ENCODE data around the gene ELMO1.
A peak's percentile ranks its signal among the peaks of the same experiment; 100 is the strongest.

The ELMO1 gene

DNA sequence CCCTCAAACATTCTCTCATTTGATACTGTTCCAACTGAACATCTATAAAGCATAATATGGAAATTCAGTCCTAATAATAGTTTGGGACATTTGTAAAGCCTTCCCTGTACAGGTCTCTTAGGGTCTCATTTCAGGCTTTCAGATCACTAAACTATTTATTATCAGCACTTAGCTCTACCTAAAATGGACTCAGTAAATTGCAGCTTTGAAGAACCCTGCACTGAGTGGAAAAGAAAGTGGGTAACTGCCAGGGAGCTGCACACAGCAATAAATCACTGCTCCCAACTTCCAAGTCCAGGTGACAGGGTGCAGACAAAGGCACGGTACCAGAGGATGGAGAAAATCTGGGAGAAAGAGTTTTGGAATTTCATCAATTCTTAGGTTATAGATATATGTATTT is 559.5 kb downstream of the ELMO1 start:
- DNase-seq: no peak

DNA sequence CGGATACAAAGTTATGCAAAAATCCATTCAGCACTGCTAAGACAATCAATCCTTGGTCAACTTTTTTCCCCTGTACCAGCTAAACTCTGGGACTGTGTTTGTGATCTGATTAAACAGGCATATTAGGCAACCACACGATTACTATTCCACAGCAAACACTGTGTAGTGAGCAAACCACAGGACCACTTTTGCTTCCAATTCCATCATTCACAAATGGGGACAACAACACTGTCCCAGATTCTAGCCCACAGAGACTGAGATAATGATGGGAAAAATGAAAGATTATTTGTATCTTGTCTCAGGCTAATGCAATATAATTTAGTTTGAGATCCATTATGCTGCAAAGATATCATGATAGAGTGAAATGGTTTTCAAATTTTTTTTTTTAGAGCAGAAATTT is 560.7 kb downstream of the ELMO1 start:
- DNase-seq: no peak

DNA sequence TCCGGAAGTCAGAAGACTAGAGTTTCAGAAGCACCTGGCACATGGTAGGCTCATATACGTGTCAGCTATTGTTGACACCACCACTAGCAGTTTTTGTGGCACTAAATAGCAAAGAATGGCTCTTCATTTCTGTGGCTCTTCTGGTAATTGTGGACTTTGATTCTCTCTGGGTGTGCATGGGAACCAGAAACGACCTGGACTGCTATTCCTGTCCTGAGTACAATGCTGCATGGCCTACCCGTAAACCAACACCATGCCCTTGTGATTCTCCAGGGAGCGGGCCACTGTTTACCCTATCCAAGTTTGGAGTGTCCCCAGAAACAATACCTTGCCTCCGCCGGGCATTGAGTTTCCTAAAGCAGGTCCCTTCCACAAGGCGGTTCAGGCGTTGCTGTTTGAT is 561.4 kb downstream of the ELMO1 start:
- no peak for DNase-seq

DNA sequence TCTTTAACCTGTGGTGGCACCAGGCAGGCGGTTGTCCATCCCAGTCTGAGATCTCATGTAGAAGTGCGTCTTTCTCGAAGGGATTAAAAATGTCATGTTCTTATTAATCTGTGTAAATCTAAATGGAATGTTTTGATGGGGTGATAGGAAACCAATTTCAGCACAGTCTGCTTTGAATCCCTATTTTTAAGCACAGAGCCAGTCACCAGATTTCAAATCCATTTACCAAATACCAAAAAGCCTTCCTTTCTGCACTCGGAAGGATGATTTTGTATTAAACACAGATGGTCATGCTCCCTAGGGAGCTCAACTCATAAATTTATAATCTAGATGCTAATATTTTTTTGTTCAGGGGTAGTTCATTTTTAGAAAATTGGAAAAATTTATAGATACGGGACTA is 563.8 kb downstream of the ELMO1 start:
- no peak for DNase-seq

DNA sequence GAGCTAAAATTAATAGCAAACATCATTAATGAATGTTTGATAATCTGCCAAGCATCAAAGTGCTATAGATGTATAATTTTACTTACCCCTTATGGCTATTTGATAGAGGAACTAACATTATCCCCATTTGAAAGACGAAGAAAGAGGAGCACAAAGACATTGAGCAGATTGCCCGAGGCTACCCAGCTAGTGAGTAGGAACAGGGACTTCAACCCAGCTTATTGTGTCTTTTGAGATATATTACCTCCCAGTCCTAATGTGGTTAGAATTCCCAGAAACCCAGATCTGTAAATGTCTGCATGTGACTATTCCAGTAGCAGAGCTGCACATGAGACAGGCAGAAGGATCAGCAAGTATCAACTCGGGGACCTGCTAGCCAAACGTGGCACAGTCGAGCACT is 564.3 kb downstream of the ELMO1 start:
- DNase-seq: no peak

DNA sequence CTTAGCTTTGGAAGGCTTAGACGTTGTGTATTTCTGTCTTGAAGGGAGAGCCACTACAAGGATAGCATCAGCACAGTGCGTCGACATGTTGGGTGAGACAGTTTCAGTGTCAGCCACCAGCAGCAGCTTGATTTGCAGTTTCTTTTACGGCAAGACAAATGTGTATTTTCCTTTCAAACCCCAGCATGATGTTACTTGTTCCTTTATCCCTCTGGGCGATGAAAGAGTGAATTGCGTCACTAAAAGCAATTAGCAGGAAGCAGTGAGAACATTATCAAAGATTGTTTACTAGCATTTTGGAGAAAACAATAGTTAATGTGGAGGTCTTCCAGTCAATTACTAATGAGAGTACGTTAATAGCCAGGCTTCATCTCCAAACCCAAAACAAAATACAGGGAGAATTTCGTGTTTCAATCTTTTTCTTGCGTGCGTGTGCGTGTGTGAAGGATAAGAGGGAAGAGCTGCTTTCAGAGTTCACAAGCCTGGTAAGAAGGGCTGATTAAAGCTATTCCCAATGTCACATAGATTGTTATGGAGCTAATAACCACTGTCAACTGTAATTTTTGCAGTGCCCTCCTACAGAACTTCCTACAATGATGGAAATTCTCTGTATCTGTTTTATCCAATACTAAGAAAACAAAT is 567.3 kb downstream of the ELMO1 start:
- DNase-seq: no peak

DNA sequence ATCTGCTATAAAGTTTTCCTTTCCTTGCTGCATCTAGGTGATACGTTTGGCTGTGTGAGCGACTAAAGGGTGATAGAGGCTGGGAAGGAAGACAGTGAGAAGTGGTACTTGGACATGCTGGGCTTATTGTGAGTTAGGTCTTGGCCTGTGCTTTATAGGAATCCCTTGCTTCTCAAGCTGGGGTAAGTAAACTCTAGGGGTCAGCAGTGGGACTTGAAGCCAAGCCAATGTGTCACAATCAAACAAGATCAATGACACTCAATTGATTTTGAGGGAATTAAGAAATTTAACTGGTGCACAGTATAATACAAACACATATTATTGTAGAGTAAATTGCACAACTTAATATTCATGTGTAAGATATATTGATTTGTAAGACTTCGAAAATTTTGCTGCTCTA is 568.6 kb downstream of the ELMO1 start:
- no peak for DNase-seq

DNA sequence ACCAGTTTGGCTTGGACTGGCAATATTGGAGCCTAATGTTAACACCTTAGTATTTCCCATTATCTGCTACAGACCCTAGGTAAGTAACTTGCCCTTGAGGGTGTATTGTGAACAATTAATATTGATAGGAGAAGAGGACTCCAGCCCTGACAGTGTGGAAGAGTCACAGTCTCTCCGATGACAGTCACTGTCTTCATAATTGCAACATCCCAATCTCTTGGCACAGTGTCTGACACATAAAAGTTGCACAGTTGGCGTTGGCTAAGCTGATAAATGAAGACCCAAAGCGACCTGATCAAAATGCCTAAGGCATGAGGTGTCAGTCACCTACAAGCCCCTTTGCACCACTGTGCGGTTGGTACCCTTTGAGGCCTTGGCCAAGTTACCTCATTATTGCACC is 569.6 kb downstream of the ELMO1 start:
- DNase-seq: no peak

DNA sequence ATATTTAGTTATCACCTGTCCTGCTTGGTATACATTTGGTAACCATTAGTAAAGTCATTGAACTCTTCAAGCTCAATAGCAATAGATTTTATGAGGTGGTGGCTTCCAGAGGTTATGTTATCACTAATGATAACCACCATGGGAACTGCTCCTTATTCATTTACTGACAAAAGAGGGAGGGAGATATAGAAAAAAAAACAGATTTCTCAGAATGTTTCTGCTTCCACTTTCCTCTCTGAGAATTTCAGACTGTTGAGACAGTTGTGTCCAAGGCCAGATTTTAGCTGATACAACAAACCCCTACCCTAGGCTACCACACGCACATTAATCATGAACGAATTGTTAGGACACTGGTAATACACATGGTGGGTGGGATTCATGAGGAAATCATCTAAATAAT is 570.4 kb downstream of the ELMO1 start:
- no peak for DNase-seq

DNA sequence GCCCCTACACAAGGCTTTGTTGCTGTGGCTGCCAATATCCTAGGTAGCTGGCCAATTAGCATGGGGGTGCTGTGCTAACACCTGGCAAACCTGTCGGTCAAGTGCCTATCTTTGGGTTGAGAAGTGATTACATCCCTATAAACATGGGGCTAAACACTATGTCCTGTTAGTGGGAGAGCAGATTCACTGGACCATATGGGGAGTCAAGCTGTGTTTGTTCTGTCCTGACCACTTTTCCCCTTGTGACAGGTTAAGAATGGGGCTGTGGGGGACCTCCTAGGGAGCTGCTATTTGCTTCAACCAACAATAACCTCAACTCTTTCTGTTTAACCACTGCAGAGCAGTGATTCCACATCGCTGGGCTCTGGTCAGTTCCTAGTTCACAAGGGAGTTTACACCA is 572.9 kb downstream of the ELMO1 start:
- DNase-seq: peak; percentile 85

DNA sequence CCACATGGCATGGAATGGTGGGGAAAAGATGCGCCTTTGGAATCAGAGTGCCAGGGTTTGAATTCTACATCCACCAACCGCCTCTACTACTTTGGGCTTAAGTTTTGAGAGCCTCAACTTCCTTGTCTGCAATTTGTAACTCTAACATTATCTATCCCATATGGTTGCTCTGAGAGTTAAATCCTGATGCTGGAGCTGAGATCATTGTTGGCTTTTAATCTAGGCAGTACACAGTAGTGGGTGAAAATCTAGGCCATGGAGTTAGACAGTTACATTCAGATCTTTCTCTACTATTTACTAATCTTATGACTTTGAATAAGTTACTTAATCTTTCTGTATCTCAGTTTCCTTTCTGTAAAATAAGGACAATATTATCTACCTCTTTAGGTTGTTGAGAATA is 574.6 kb downstream of the ELMO1 start:
- no peak for DNase-seq

DNA sequence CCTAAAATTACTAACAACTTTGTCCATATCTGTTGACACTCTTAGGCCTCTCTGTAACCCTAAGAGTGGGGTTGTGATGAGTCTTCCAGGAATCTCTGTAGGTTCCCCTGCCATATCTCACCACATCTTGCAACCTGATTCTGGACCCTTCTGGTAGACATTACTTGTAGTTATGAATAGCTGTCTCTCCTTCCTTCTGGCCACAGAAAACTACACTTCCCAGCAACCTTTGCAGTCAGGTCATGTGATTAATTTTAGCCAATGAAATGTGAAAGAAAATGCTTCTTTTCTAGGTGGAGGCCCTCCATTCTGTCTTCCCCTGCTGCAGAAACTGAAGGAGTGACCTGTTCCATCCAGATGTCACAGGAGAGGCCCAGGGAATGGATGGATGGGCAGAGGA is 576.8 kb downstream of the ELMO1 start:
- DNase-seq: no peak

DNA sequence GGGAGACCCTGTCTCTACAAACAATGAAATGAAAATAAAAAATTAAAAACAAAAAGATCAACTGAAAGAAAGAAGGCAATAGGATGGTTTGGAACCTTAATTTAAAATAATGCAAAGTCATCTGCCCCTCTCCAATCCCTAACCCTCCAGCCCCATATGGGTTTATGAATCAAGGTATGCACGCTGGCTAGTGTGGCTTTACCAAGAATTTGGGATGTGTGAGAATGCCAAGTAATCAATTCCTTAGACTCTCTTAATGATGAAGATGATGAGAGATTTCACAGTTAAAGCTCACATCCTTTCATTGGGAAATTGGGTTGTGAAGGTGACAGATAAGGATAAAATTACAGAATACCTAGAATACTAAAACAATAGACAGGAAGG is 577.3 kb downstream of the ELMO1 start:
- DNase-seq: no peak

DNA sequence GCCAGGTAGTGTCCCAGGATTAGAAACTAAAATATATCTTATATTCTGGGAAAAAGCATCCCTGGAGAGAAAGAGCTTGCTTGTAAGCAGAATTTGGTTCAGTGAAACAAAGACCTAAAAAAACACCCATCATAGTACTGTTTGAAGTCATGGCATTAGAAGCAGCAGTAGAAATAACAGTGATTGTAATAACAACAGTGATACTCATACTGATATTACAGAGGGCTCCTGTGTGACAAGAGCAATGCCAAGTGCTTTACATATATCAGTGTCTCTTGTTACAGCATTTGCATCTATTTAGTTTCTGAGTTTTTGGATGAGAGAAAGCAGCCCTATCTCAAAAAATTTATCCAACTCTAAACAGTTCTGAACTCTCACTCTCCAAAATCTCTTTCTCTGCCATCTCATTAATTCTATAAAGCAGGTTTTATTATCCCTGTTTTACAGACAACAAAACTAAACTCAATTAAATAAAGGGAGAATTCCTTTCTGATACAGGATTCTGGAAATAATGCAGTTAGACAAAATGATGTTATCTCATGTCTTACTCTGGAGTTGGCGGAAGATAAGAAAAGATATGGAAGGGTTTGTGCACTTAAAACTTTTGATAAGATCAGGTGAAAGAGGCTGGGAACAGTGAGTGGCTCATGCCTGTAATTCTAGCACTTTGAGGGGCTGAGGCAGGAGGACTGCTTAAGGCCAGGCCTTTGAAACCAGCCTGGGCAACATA is 577.9 kb downstream of the ELMO1 start:
- DNase-seq: no peak

DNA sequence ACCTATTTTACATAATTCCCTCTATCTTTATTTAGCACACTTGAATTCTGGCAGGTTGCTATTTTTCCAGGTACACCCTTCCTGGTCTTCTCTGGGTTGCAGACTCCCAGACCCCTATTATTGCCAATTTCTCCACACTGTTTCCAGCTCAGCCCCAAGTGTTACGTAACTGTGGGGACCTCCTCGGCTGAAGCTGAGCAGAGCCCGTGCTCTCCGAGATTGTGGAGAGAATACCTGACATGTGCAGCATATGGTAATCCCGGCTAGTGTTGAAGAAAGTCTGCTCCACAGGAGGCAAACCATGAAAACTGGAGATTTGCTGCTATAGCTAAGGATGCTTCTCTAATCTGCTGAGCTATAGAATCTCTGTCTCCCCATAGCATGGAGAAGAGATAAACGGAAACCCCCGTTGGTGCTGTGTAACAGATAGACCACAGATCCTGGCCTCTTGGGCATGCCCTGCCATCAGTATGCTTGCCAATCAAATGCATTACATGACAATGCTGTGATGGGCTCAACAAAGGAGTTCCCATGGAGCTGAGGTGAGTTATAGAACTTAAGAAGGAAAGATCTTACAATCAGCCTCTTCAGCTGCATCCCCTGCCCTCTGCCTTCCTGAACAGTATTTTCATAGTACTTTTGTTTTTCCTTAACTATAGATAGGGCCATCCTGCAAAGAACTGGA is 579.8 kb downstream of the ELMO1 start:
- no peak for DNase-seq

DNA sequence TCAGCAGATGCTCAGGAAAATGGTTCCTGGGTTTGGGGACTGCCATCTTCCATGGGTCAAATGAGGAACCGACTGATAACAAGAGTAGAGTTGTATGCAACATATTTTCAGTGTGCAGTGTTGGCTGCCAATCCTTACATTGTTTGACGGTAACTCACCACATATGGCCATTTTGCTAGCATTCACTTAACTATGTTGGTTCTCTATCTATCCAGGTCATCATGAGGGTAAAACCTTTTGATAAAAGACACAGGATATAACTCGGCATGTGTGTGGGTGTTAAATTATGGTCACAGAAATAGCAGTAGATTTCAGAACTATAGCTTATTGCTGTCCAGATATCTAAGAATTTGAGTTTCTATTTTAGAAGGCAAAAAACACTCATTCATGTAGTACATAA is 583.6 kb downstream of the ELMO1 start:
- DNase-seq: no peak

DNA sequence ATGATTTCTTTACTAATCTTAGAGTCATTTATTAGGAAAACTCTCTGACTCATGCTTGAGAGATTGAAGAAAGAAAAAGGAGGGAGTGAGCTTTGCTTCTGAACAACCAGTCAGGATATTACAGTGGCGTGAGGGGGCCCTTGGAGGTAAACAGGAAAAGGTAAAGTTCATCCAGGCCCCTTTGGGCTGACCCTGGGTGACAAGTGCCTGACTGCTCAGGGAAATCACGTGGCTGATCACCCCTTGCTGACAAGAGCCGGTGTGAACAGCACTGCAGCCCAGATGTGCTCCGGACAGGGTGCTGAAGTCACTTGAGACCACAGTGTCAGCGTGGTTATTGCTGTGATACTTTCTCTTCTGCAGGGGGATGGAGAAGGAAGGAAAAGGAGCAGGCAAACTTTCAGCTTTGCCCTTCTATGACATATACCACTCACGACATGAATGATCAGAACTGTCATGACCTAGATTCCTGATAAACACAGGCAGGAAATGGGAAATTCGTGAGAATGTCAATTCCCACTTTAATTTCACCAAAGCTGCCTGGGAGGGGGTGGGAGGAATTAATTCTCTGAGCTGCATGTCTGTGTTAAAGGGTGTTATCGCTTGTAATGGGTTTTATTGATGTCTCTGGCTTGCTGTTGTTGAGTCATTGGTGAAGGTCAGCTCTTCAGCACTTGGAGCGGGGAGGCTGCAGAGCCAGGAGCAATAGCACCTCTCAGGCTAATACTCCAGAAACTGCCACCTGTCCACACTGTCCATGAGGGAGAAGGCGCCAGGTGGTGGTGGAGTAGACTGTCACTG is 584.6 kb downstream of the ELMO1 start:
- peak; percentile 17 for DNase-seq

DNA sequence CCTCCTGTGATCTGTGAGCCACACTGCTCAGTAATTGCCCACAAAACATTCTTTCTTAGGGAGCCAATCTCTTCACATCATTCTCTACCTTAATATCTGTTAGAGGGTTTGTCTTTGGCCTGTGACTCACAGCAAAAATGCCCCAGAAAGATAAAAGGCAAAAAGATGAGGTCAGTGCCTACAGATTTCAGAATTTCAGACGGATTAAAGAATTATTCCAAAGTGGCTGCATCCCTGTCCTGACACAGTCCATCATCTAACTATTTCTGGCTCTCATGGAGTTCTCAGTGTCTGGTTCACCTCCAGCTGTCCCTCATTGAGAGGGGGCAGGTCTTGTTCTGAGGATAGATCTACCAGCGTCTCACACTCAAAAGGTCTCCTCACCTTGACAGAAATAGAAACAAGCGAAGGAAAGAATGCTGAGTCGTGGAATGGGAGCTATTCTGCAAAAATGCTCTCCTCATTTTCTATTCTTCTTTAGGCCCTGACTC is 585.8 kb downstream of the ELMO1 start:
- DNase-seq: no peak

DNA sequence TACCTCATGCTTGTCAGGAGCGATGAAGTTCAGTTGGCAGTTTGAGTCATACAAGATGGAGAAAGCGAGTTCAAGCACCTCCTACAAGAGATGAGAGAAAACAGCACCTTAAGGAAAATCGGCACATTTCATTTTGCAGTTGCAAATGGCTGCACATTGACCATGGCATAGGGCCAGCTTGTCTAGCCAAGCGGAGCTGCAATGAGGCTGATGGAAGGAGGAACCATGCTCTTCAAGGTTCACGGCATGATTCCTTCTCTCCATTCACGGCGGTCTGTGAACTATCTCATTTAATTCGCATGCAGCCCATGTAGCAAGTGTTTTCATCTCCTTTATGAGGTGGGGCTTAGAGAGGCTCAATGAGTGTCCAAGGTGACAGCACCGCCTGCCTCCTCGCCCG is 587.0 kb downstream of the ELMO1 start:
- DNase-seq: no peak

DNA sequence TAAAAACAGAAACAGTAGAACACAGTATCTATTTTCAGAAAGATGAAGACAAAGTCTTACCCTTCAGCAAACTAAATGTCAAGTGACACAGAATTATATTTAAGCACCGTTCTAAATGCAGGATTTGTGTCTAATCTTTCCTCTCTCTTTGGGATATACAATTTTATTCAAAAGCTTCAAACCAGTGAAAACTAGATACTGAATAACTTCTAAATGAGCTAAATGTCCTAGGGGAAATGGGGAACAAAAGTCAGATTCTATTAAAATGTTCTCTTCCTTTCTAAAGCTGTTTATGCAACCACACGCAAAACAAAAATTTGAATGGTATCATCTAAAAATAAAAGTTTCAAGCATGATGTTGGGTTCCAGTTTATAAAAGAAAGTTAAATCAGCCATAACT is 588.0 kb downstream of the ELMO1 start:
- no peak for DNase-seq

DNA sequence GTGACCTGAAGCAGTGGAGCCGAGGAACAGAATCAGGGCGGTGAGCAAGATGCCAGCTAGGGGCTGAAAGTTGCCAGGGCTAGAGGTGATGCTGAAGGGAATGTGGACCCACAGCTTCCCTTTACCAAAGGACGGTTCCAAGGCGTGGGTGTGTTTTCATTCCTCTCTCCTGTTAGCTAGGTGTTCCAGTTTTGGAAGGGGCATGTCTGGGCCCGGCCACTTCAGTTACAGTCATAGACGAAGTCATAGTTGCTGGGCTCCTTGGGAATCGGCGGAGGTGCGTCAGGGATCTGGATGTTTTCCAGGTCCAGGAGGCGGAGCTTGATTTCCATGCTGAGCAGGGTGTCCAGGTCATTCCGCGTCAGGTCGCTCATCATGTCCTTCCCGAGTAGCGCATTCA is 593.3 kb downstream of the ELMO1 start:
- DNase-seq: no peak

DNA sequence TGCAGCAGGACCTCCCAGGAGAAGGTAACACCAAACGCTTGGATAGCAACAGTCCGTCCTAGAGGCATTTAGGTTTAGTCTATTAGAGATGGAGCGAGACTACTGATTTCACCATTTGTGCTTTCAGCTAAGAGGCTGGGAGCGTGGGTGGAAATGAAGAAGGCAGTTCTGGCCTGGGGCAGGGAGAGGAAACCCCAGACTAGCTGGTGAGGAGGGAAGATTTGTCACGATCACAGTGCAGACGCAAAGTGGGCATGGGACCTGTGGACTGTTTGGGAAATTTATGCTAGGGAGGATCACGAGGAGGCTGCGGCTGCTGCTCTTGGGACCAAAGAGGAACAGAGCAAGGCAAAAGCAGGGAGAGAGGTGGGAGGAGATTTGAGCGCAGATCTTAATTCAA is 594.0 kb downstream of the ELMO1 start:
- DNase-seq: no peak

DNA sequence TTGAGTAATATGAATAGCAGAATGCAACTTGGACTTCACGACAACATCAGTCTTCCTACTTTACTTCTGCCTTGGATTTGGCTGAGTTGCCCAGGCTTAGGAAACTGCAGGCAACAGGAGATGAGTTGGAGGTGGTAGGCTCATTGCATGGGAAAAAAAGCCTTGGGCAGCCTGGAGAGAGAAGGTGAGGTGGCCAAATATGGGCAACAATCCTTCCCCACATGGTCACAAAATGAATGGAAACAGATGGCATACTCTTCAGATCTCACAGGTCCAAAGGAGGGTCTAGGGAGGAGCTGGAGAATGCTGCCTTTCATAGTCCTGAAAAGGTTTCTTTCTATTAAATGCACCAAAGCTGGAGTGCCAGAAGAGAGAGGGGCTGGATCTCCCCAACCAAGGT is 595.7 kb downstream of the ELMO1 start:
- DNase-seq: no peak

DNA sequence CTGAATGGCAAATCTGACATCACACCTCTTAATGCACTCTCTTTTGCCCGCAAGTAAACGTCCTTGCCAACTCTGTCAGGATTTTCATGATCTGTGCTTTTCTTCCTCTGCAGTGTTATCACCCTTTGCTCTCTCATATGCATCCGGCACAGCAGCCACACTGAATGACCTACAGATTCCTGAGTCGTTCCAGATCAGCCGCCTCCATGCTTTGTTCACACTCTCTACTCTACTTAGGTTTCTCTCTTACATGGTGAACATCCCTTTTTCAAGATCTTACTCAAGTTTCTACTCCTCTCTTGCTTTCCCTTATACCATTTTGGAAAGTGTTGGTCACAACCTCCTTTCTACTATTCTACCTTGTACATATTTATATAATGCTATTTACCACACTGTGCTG is 596.6 kb downstream of the ELMO1 start:
- no peak for DNase-seq
